Skeletal muscle satellite cell (primary cell): Measurements from ENCODE around the gene TCF12.

Source experiments
- H3K27me3 ChIP-seq: 2 replicates; pipeline ENCODE4 v1.7.0; 2013; ENCODE audit warnings: low read length; ENCODE audit not compliant: control insufficient read depth, insufficient read depth
- H3K36me3 ChIP-seq: 2 replicates; pipeline ENCODE4 v1.7.0; 2013; ENCODE audit warnings: mild to moderate bottlenecking, control low read depth, low read length; ENCODE audit not compliant: insufficient read depth
- H3K4me1 ChIP-seq: 2 replicates; pipeline ENCODE4 v1.7.0; 2013; ENCODE audit warnings: low read length; ENCODE audit not compliant: control insufficient read depth, insufficient read depth
- H3K4me2 ChIP-seq: 2 replicates; pipeline ENCODE4 v1.7.0; 2013; ENCODE audit warnings: mild to moderate bottlenecking, low read length
- H3K4me3 ChIP-seq: 2 replicates; pipeline ENCODE4 v1.7.0; 2013; ENCODE audit warnings: low read length
- H3K9ac ChIP-seq: 2 replicates; pipeline ENCODE4 v1.7.0; 2013; ENCODE audit warnings: mild to moderate bottlenecking, low read depth, low read length, moderate library complexity
- H3K9me3 ChIP-seq: replicated peaks from 2 replicates; pipeline ENCODE4 v1.7.0; 2013; ENCODE audit warnings: mild to moderate bottlenecking, control low read depth, low read length

TCF12 gene

GRCh38 chr15:57195326-57195725 is 276.9 kb downstream of the TCF12 start:
- Histone ChIP-seq H3K9me3 (no peaks in the 10 kb centered on the region), H3K4me2 (no peak overlapping the region), H3K27me3 (no peaks in the 10 kb centered on the region), H3K36me3 (peaks cover 25% of the 10 kb centered on the region), H3K9ac (no peak overlapping the region), H3K4me3 (no peak overlapping the region), H3K4me1 (peaks cover 5% of the 10 kb centered on the region)

GRCh38 chr15:57196865-57197264 is 278.4 kb downstream of the TCF12 start:
- Histone ChIP-seq H3K27me3 (no peaks in the 10 kb centered on the region), H3K4me3 (no peak overlapping the region), H3K36me3 (peaks cover 25% of the 10 kb centered on the region), H3K9ac (no peak overlapping the region), H3K4me1 (peaks cover 5% of the 10 kb centered on the region), H3K9me3 (no peaks in the 10 kb centered on the region), H3K4me2 (no peak overlapping the region)

- Histone ChIP-seq H3K9me3 (no peaks in the 10 kb centered on the region), H3K27me3 (no peaks in the 10 kb centered on the region), H3K4me2 (no peak overlapping the region), H3K9ac (no peak overlapping the region), H3K36me3 (peaks cover 17% of the 10 kb centered on the region), H3K4me3 (no peak overlapping the region), H3K4me1 (peaks cover 5% of the 10 kb centered on the region)
Observed at GRCh38 chr15:57198131-57198530, 279.7 kb downstream of the TCF12 start.

- no peak overlapping the region for H3K9ac ChIP-seq
Observed at GRCh38 chr15:57198654-57199291, 280.3 kb downstream of the TCF12 start.

GRCh38 chr15:57201578-57201977 is 283.1 kb downstream of the TCF12 start:
- no peak overlapping the region for H3K9ac ChIP-seq
- no peak overlapping the region for H3K4me3 ChIP-seq
- no peaks in the 10 kb centered on the region for H3K9me3 ChIP-seq
- H3K4me2 ChIP-seq, result no peak overlapping the region
- H3K4me1 ChIP-seq, result peaks cover 5% of the 10 kb centered on the region
- H3K36me3 ChIP-seq, result peaks cover 7% of the 10 kb centered on the region
- H3K27me3 ChIP-seq, result no peaks in the 10 kb centered on the region

More at GRCh38 chr15:57198654-57199291, 280.3 kb downstream of the TCF12 start:
- Histone ChIP-seq H3K27me3 (no peaks in the 10 kb centered on the region), H3K4me1 (peaks cover 5% of the 10 kb centered on the region), H3K9me3 (no peaks in the 10 kb centered on the region), H3K4me2 (no peak overlapping the region), H3K4me3 (no peak overlapping the region), H3K36me3 (peaks cover 11% of the 10 kb centered on the region)

- H3K4me3 ChIP-seq, result no peak overlapping the region
- peaks cover under 1% of the 10 kb centered on the region for H3K4me1 ChIP-seq
- no peak overlapping the region for H3K4me2 ChIP-seq
- no peaks in the 10 kb centered on the region for H3K36me3 ChIP-seq
- H3K9ac ChIP-seq, result no peak overlapping the region
- H3K9me3 ChIP-seq, result no peaks in the 10 kb centered on the region
- H3K27me3 ChIP-seq, result no peaks in the 10 kb centered on the region
Observed at GRCh38 chr15:57203906-57204305, 285.5 kb downstream of the TCF12 start.

GRCh38 chr15:57205027-57205855 is 286.8 kb downstream of the TCF12 start:
- no peaks in the 10 kb centered on the region for H3K36me3 ChIP-seq
- no peak overlapping the region for H3K4me3 ChIP-seq
- no peaks in the 10 kb centered on the region for H3K4me1 ChIP-seq
- no peak overlapping the region for H3K9ac ChIP-seq
- H3K4me2 ChIP-seq, result no peak overlapping the region
- no peaks in the 10 kb centered on the region for H3K27me3 ChIP-seq
- no peaks in the 10 kb centered on the region for H3K9me3 ChIP-seq

GRCh38 chr15:57205996-57206395 is 287.6 kb downstream of the TCF12 start:
- H3K27me3 ChIP-seq, result no peaks in the 10 kb centered on the region
- no peaks in the 10 kb centered on the region for H3K4me1 ChIP-seq
- H3K9me3 ChIP-seq, result no peaks in the 10 kb centered on the region
- no peak overlapping the region for H3K4me3 ChIP-seq
- H3K36me3 ChIP-seq, result no peaks in the 10 kb centered on the region
- H3K4me2 ChIP-seq, result no peak overlapping the region
- no peak overlapping the region for H3K9ac ChIP-seq

- peaks cover 57% of the 10 kb centered on the region for H3K4me1 ChIP-seq
- H3K27me3 ChIP-seq, result no peaks in the 10 kb centered on the region
- no peak overlapping the region for H3K4me3 ChIP-seq
- no peaks in the 10 kb centered on the region for H3K36me3 ChIP-seq
- H3K9ac ChIP-seq, result no peak overlapping the region
- H3K4me2 ChIP-seq, result peak overlapping the region; percentile 46
- no peaks in the 10 kb centered on the region for H3K9me3 ChIP-seq
Observed at GRCh38 chr15:57213862-57214261, 295.4 kb downstream of the TCF12 start.

GRCh38 chr15:57215326-57215725 is 296.9 kb downstream of the TCF12 start:
- Histone ChIP-seq H3K4me1 (peaks cover 70% of the 10 kb centered on the region), H3K4me3 (no peak overlapping the region), H3K36me3 (no peaks in the 10 kb centered on the region), H3K9me3 (no peaks in the 10 kb centered on the region), H3K27me3 (no peaks in the 10 kb centered on the region), H3K4me2 (peak overlapping the region; percentile 79), H3K9ac (peak overlapping the region; percentile 45)

- no peaks in the 10 kb centered on the region for H3K27me3 ChIP-seq
- H3K9ac ChIP-seq, result peak overlapping the region; percentile 45
- H3K4me1 ChIP-seq, result peaks cover 75% of the 10 kb centered on the region
- no peaks in the 10 kb centered on the region for H3K9me3 ChIP-seq
- peak overlapping the region; percentile 79 for H3K4me2 ChIP-seq
- peak overlapping the region; percentile 49 for H3K4me3 ChIP-seq
- H3K36me3 ChIP-seq, result no peaks in the 10 kb centered on the region
Observed at GRCh38 chr15:57215881-57216280, 297.4 kb downstream of the TCF12 start.
